Uterus (tissue), 2 donors: ENCODE data around the gene BRAF.

ENCODE experiments used
- POLR2A ChIP-seq, 2 donors: fragments of 450-650 bp; IDR thresholded peaks; one replicate each; pipeline ENCODE4 v1.6.1; 2016; ENCODE audit warnings: antibody characterized with exemption in 2 of 2, mild to moderate bottlenecking in 1 of 2, moderate library complexity in 1 of 2
- TF ChIP-seq, protein P1 (sequence below), 4 experiments: fragments of 200-600 bp in 2 of 4; fragments of 450-650 bp in 2 of 4; sonication (generic) in 2 of 4; IDR thresholded peaks; one replicate each; pipeline ENCODE4 v1.5.1; 2016 to 2019; ENCODE audit warnings: antibody characterized with exemption in 4 of 4, mild to moderate bottlenecking in 2 of 4, moderate library complexity in 1 of 4

DNA sequence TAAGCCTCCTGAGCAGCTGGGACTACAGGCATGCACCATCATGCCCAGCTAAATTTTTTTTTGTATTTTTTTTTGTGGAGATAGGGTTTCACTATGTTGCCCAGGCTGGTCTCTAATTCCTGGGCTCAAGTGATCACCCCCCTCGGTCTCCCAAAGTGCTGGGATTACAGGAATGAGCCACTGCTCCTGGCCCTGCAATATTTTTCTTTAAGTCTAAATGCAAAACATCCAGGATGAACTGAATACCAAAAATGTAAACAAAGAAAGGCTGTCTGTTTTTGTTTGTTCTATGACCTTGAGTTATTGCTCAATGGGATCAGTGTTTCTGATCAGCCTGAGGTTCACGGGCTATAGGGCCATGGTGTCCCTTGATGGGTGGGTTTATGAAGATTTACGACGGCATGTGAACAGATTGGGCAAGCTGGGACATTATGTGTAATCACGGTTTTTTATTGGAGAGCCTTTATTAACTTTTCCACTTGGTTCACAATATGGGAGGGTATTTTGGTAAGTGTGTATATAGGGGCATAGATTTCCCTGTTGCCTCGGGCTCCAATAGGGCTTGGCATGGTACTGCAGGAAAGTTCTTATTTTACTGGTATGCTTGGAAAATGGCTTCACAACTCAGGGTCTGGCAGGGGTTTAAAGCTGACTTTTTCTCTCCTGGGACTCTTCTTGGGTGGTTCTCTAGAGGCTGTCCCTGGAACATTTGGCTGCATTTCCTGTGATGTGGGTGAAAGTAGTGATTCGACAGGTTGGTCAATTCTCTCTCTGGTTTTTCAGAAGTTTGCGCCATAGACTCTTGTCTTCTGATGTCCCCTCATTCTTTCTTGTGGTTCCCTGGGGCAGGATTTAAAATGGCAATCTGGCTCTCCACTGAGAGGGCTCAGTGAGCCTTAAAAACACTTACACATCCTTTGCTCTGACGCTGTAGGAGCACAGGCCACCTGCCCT lies 48.4 kb upstream of the BRAF start:
- TF ChIP-seq, protein P1, sequence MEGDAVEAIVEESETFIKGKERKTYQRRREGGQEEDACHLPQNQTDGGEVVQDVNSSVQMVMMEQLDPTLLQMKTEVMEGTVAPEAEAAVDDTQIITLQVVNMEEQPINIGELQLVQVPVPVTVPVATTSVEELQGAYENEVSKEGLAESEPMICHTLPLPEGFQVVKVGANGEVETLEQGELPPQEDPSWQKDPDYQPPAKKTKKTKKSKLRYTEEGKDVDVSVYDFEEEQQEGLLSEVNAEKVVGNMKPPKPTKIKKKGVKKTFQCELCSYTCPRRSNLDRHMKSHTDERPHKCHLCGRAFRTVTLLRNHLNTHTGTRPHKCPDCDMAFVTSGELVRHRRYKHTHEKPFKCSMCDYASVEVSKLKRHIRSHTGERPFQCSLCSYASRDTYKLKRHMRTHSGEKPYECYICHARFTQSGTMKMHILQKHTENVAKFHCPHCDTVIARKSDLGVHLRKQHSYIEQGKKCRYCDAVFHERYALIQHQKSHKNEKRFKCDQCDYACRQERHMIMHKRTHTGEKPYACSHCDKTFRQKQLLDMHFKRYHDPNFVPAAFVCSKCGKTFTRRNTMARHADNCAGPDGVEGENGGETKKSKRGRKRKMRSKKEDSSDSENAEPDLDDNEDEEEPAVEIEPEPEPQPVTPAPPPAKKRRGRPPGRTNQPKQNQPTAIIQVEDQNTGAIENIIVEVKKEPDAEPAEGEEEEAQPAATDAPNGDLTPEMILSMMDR (IDR thresholded peaks at IDR 0.05), result no peak
- TF ChIP-seq POLR2A (IDR thresholded peaks at IDR 0.05), result no peak
